ENCODE measurements around the gene SMYD3. TPM values are rescaled to one million over a fixed set of nuclear protein-coding genes. Genes with fewer than 3 reads are reported as not detected.

SMYD3 gene
- total RNA-seq, 2 donors from 2014 or later: 16.2 to 16.4 TPM

- H3K4me3 ChIP-seq: no peak overlapping the region
- no peaks in the 10 kb centered on the region for H3K36me3 ChIP-seq
- H3K9ac ChIP-seq (ENCODE audit: low read depth in 2 of 2, low read length in 2 of 2): no peak overlapping the region
- no peaks in the 10 kb centered on the region for H3K9me3 ChIP-seq
- no peaks in the 10 kb centered on the region for H3K4me1 ChIP-seq
- no peak overlapping the region for H3K27ac ChIP-seq
- DNase-seq: no peak
- H3K27me3 ChIP-seq: no peaks in the 10 kb centered on the region
- intact Hi-C loops (cut with DNase I): no loop called here
- no peak for TF ChIP-seq CTCF (IDR thresholded peaks at IDR 0.05)
Observed at GRCh38 chr1:245887829-245888228, 619.2 kb downstream of the SMYD3 start.

- no peak overlapping the region for H3K9ac ChIP-seq (ENCODE audit: low read depth in 2 of 2, low read length in 2 of 2)
- no peaks in the 10 kb centered on the region for H3K36me3 ChIP-seq
- TF ChIP-seq CTCF (IDR thresholded peaks at IDR 0.05): no peak
- no peaks in the 10 kb centered on the region for H3K9me3 ChIP-seq
- no peak overlapping the region for H3K4me3 ChIP-seq
- DNase-seq: no peak
- H3K4me1 ChIP-seq: no peaks in the 10 kb centered on the region
- intact Hi-C loops (cut with DNase I): no loop called here
- H3K27ac ChIP-seq: no peak overlapping the region
- H3K27me3 ChIP-seq: no peaks in the 10 kb centered on the region
Observed at GRCh38 chr1:245881767-245882391, 625.2 kb downstream of the SMYD3 start.

GRCh38 chr1:245880754-245881403 is 626.2 kb downstream of the SMYD3 start:
- no peak for DNase-seq
- Histone ChIP-seq H3K36me3 (no peaks in the 10 kb centered on the region), H3K9me3 (no peaks in the 10 kb centered on the region), H3K27me3 (no peaks in the 10 kb centered on the region), H3K9ac (ENCODE audit: low read depth in 2 of 2, low read length in 2 of 2) (no peak overlapping the region), H3K4me1 (no peaks in the 10 kb centered on the region), H3K4me3 (no peak overlapping the region), H3K27ac (no peak overlapping the region)
- intact Hi-C loops (cut with DNase I): no loop called here
- TF ChIP-seq CTCF (IDR thresholded peaks at IDR 0.05): no peak

- H3K36me3 ChIP-seq: no peaks in the 10 kb centered on the region
- H3K9ac ChIP-seq (ENCODE audit: low read depth in 2 of 2, low read length in 2 of 2): no peak overlapping the region
- no peak for TF ChIP-seq CTCF (IDR thresholded peaks at IDR 0.05)
- no peak for DNase-seq
- intact Hi-C loops (cut with DNase I): loop anchor here (10.0 kb wide), 1 partner anchor 116 kb away; no protein-coding TSS in a partner anchor
- no peak overlapping the region for H3K4me3 ChIP-seq
- no peaks in the 10 kb centered on the region for H3K4me1 ChIP-seq
- no peak overlapping the region for H3K27ac ChIP-seq
- no peaks in the 10 kb centered on the region for H3K27me3 ChIP-seq
- H3K9me3 ChIP-seq: no peaks in the 10 kb centered on the region
Observed at GRCh38 chr1:245879091-245879490, 628.0 kb downstream of the SMYD3 start.

- H3K9me3 ChIP-seq: no peaks in the 10 kb centered on the region
- no peak overlapping the region for H3K27ac ChIP-seq
- H3K9ac ChIP-seq (ENCODE audit: low read depth in 2 of 2, low read length in 2 of 2): no peak overlapping the region
- intact Hi-C loops (cut with DNase I): loop anchor here (10.0 kb wide), 1 partner anchor 116 kb away; no protein-coding TSS in a partner anchor
- H3K4me3 ChIP-seq: no peak overlapping the region
- no peaks in the 10 kb centered on the region for H3K36me3 ChIP-seq
- no peaks in the 10 kb centered on the region for H3K27me3 ChIP-seq
- no peaks in the 10 kb centered on the region for H3K4me1 ChIP-seq
- DNase-seq: no peak
- TF ChIP-seq CTCF (IDR thresholded peaks at IDR 0.05): no peak
Observed at GRCh38 chr1:245878585-245878984, 628.5 kb downstream of the SMYD3 start.
